ENCODE results near the gene S100G.

The S100G gene

DNA sequence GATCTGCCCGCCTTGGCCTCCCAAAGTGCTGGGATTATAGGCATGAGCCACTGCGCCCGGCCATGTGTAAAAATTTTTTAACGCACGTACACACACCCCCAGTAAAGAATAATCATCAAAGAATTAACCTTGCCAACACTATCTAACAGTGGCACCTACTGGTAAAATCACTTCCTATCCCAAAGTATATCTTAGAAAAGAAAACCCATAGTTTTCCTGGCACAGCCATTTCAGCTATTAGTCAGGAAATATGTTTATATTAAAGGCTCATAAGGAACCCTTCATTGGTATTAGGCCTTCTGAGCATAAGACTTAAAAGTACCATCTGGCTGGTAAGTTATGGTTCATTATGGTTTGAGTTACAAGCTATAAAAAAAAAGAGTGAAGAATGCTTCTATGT lies 14.1 kb downstream of the S100G start:
- no peak overlapping the region for H3K4me3 ChIP-seq (ENCODE audit: insufficient read depth, low read depth, low read length, poor library complexity, severe bottlenecking)
- no peak overlapping the region for H3K27ac ChIP-seq (ENCODE audit: insufficient read depth, low read length, poor library complexity, severe bottlenecking)
- H3K9me3 ChIP-seq (ENCODE audit: control insufficient read depth, low read length) = no peaks in the 10 kb centered on the region
- no peaks in the 10 kb centered on the region for H3K27me3 ChIP-seq (replicated peaks; ENCODE audit: control insufficient read depth, insufficient read depth, low read length, poor library complexity, severe bottlenecking)
- no peaks in the 10 kb centered on the region for H3K36me3 ChIP-seq (ENCODE audit: control insufficient read depth, insufficient read depth, low read length)
- DNase-seq = no peak
- no peaks in the 10 kb centered on the region for H3K4me1 ChIP-seq (ENCODE audit: control insufficient read depth, insufficient read depth, low read length, poor library complexity, severe bottlenecking)

DNA sequence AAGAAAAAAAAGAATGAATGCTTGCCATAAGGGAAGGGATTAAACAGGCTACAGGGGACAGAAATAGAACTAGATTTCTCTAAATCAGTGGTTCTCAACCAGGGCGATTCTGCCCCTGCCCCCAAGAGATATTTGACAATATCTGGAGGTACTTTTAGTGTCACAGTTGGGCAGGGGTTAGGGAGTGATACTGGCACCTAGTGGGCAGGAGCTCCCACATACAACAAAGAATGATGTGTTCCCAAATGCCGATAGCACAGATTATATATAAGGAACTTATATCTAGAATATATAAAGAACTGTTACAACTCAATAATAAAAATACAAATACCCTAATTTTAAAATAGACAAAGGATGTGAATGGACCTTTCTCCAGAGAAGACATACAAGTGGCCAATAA lies 14.7 kb downstream of the S100G start:
- H3K9me3 ChIP-seq (ENCODE audit: control insufficient read depth, low read length) = no peaks in the 10 kb centered on the region
- no peaks in the 10 kb centered on the region for H3K27me3 ChIP-seq (replicated peaks; ENCODE audit: control insufficient read depth, insufficient read depth, low read length, poor library complexity, severe bottlenecking)
- DNase-seq = no peak
- no peaks in the 10 kb centered on the region for H3K36me3 ChIP-seq (ENCODE audit: control insufficient read depth, insufficient read depth, low read length)
- H3K4me3 ChIP-seq (ENCODE audit: insufficient read depth, low read depth, low read length, poor library complexity, severe bottlenecking) = no peak overlapping the region
- no peak overlapping the region for H3K27ac ChIP-seq (ENCODE audit: insufficient read depth, low read length, poor library complexity, severe bottlenecking)
- H3K4me1 ChIP-seq (ENCODE audit: control insufficient read depth, insufficient read depth, low read length, poor library complexity, severe bottlenecking) = no peaks in the 10 kb centered on the region

DNA sequence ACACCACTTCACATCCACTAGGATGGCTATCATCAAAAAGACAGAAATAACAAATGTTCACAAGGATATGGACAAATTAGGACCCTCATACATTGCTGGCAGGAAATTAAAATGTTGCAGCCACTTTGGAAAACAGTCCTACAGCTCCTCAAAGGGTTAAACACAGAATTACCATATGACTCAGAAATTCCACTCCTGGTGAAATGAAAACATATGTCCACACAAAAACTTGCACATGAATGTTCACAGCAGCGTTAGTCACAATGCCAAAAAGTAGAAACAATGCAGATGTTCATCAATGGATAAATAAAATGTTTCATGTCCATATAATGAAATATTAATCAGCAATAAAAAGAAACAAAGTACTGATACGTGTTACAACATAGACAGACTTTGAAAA lies 15.1 kb downstream of the S100G start:
- no peak for DNase-seq
- Histone ChIP-seq H3K9me3 (ENCODE audit: control insufficient read depth, low read length) (no peaks in the 10 kb centered on the region), H3K27me3 (replicated peaks; ENCODE audit: control insufficient read depth, insufficient read depth, low read length, poor library complexity, severe bottlenecking) (no peaks in the 10 kb centered on the region), H3K4me3 (ENCODE audit: insufficient read depth, low read depth, low read length, poor library complexity, severe bottlenecking) (no peak overlapping the region), H3K4me1 (ENCODE audit: control insufficient read depth, insufficient read depth, low read length, poor library complexity, severe bottlenecking) (no peaks in the 10 kb centered on the region), H3K36me3 (ENCODE audit: control insufficient read depth, insufficient read depth, low read length) (no peaks in the 10 kb centered on the region), H3K27ac (ENCODE audit: insufficient read depth, low read length, poor library complexity, severe bottlenecking) (no peak overlapping the region)

DNA sequence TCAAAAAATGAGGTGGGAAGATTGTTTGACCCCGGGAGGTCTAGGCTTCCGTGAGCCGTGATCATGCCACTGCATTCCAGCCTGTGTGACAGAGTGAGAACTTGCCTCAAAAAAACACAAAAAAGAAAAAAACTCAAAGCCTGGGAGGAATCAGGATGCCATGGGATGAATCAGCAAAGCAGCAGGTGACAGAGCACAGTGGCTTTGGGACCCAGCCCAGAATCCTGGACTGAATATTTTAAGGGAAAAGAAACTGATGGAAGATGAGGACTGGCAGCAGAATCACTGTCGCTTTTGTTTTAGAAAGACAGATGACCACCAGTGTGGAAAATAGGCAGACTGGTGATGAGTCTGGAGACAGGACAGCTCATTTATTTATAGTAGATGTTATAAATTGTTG lies 16.6 kb downstream of the S100G start:
- Histone ChIP-seq H3K4me3 (ENCODE audit: insufficient read depth, low read depth, low read length, poor library complexity, severe bottlenecking) (no peak overlapping the region), H3K9me3 (ENCODE audit: control insufficient read depth, low read length) (no peaks in the 10 kb centered on the region), H3K27ac (ENCODE audit: insufficient read depth, low read length, poor library complexity, severe bottlenecking) (no peak overlapping the region), H3K27me3 (replicated peaks; ENCODE audit: control insufficient read depth, insufficient read depth, low read length, poor library complexity, severe bottlenecking) (no peaks in the 10 kb centered on the region), H3K36me3 (ENCODE audit: control insufficient read depth, insufficient read depth, low read length) (no peaks in the 10 kb centered on the region), H3K4me1 (ENCODE audit: control insufficient read depth, insufficient read depth, low read length, poor library complexity, severe bottlenecking) (no peaks in the 10 kb centered on the region)
- no peak for DNase-seq

DNA sequence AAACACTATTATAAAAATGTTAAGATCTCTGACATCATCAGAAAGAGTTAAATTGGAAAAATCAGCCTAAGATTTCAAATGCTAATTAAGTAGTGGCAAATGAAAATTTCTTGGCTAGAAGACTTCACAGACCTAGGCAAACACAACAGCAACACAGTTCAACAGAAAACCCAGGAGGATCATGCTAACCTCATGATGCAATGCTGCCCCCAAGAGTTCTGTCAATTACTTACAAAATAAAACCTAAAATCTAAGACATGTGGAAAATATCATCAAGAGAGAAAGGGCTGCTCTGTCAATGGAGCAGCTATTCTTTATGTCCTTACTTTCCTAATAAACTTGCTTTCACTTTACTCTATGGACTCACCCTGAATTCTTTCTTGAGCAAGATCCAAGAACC lies 21.0 kb downstream of the S100G start:
- Histone ChIP-seq H3K4me3 (ENCODE audit: insufficient read depth, low read depth, low read length, poor library complexity, severe bottlenecking) (no peak overlapping the region), H3K27ac (ENCODE audit: insufficient read depth, low read length, poor library complexity, severe bottlenecking) (no peak overlapping the region), H3K36me3 (ENCODE audit: control insufficient read depth, insufficient read depth, low read length) (no peaks in the 10 kb centered on the region), H3K4me1 (ENCODE audit: control insufficient read depth, insufficient read depth, low read length, poor library complexity, severe bottlenecking) (no peaks in the 10 kb centered on the region), H3K27me3 (replicated peaks; ENCODE audit: control insufficient read depth, insufficient read depth, low read length, poor library complexity, severe bottlenecking) (no peaks in the 10 kb centered on the region), H3K9me3 (ENCODE audit: control insufficient read depth, low read length) (no peaks in the 10 kb centered on the region)
- peak in 1 of 3 donors; percentile 0 for DNase-seq

DNA sequence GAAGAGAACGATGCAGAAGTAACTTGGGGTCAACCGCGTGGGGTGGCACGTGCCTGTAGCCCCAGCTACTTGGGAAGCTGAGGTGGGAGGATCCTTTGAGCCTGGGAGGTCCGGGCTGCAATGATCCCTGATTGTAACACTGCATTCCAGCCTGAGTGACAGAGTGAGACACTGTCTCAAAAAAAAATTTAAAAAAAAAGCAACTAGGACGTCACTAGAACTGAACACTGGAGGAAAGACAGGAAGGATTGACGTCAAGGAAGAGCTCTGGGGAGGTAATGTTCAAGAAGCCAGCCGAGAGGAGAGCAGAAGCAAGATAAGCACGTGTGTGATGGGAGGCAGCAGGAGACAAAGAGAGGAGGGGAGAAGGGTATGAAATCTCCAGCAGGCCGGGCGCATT lies 28.7 kb downstream of the S100G start:
- no peaks in the 10 kb centered on the region for H3K27me3 ChIP-seq (replicated peaks; ENCODE audit: control insufficient read depth, insufficient read depth, low read length, poor library complexity, severe bottlenecking)
- no peaks in the 10 kb centered on the region for H3K9me3 ChIP-seq (ENCODE audit: control insufficient read depth, low read length)
- no peak for DNase-seq
- no peaks in the 10 kb centered on the region for H3K36me3 ChIP-seq (ENCODE audit: control insufficient read depth, insufficient read depth, low read length)
- H3K4me3 ChIP-seq (ENCODE audit: insufficient read depth, low read depth, low read length, poor library complexity, severe bottlenecking) = no peak overlapping the region
- H3K4me1 ChIP-seq (ENCODE audit: control insufficient read depth, insufficient read depth, low read length, poor library complexity, severe bottlenecking) = no peaks in the 10 kb centered on the region
- H3K27ac ChIP-seq (ENCODE audit: insufficient read depth, low read length, poor library complexity, severe bottlenecking) = no peak overlapping the region

DNA sequence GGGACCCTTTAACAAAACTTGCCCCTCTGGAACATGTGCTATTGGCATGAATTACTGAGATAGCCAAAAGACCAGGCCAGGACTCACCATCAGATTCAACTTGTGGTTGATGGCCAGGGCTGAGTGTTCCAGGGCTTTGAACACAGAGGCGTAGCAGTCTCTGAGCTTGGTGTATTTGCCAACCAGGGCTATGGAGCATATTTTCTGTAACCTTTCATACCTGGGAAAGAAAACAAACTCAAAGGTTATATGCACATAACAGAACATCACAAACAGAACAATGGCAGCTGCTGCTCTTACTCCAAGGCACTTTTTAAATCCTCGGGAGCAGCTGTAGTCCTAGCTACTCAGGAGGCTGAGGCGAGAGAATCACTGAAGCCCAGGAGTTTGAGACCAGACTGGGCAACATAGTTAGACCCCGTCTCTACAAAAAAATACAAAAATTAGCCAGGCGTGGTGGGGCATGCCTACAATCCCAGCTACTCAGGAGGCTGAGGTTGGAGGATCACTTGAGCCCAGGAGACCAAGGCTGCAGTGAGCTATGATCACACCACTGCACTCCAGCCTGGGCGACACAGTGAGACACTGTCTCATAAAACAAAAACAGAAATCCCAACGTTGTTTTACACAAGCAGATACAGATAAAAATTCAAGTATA lies 33.2 kb downstream of the S100G start:
- Histone ChIP-seq H3K27me3 (replicated peaks; ENCODE audit: control insufficient read depth, insufficient read depth, low read length, poor library complexity, severe bottlenecking) (no peaks in the 10 kb centered on the region), H3K9me3 (ENCODE audit: control insufficient read depth, low read length) (no peaks in the 10 kb centered on the region), H3K4me3 (ENCODE audit: insufficient read depth, low read depth, low read length, poor library complexity, severe bottlenecking) (no peak overlapping the region), H3K27ac (ENCODE audit: insufficient read depth, low read length, poor library complexity, severe bottlenecking) (no peak overlapping the region), H3K36me3 (ENCODE audit: control insufficient read depth, insufficient read depth, low read length) (no peaks in the 10 kb centered on the region), H3K4me1 (ENCODE audit: control insufficient read depth, insufficient read depth, low read length, poor library complexity, severe bottlenecking) (no peaks in the 10 kb centered on the region)
- DNase-seq = no peak

DNA sequence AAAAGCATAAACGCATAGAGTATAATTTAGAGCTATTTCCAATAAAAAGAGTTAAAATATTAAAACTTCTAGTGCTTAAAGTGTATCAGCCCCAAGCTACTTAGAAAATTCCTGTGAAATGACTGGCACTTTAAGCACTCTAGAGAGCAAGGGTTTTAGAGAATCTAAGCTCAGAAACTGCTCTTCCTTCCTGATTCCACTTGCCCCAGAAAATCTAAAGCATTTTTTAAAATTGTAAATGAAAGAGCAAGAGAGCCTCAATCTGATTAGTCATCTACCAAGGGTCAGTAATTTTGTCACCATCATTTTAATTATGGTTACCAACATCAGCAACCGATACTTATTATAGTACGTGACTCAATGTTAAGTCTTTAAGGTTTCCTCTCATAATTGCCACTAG lies 37.6 kb downstream of the S100G start:
- Histone ChIP-seq H3K4me3 (ENCODE audit: insufficient read depth, low read depth, low read length, poor library complexity, severe bottlenecking) (no peak overlapping the region), H3K36me3 (ENCODE audit: control insufficient read depth, insufficient read depth, low read length) (peaks cover 4% of the 10 kb centered on the region), H3K9me3 (ENCODE audit: control insufficient read depth, low read length) (no peaks in the 10 kb centered on the region), H3K27ac (ENCODE audit: insufficient read depth, low read length, poor library complexity, severe bottlenecking) (no peak overlapping the region), H3K27me3 (replicated peaks; ENCODE audit: control insufficient read depth, insufficient read depth, low read length, poor library complexity, severe bottlenecking) (no peaks in the 10 kb centered on the region), H3K4me1 (ENCODE audit: control insufficient read depth, insufficient read depth, low read length, poor library complexity, severe bottlenecking) (no peaks in the 10 kb centered on the region)
- DNase-seq = no peak

DNA sequence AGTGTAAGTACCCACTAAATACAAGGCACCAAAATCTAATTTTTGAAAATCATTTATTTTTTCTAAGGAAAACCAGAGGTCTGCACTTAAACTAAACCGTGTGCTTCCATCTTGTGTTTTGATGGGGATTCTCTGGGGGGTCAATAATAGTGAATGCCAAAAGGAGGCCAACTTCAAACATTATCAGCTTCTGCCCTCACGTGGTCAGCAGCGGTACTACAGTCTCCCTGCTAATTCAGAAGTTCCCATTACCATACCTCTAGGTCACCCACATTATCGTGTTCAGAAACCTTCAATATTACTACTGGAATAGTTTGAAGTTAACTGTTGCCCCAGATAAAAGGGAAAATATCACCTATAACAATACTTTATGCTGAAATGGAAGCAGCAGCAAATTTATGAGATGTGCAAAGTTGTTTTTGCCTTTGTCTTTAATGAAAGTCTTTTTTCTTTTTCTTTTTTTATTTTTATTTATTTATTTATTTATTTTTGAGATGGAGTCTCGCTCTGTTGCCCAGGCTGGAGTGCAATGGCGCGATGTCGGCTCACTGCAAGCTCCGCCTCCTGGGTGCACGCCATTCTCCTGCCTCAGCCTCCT lies 45.2 kb downstream of the S100G start:
- no peaks in the 10 kb centered on the region for H3K27me3 ChIP-seq (replicated peaks; ENCODE audit: control insufficient read depth, insufficient read depth, low read length, poor library complexity, severe bottlenecking)
- no peak overlapping the region for H3K27ac ChIP-seq (ENCODE audit: insufficient read depth, low read length, poor library complexity, severe bottlenecking)
- H3K36me3 ChIP-seq (ENCODE audit: control insufficient read depth, insufficient read depth, low read length) = peaks cover 4% of the 10 kb centered on the region
- H3K4me1 ChIP-seq (ENCODE audit: control insufficient read depth, insufficient read depth, low read length, poor library complexity, severe bottlenecking) = no peaks in the 10 kb centered on the region
- no peak overlapping the region for H3K4me3 ChIP-seq (ENCODE audit: insufficient read depth, low read depth, low read length, poor library complexity, severe bottlenecking)
- no peaks in the 10 kb centered on the region for H3K9me3 ChIP-seq (ENCODE audit: control insufficient read depth, low read length)
- DNase-seq = peak; percentile 8 to 45 (median 43)

DNA sequence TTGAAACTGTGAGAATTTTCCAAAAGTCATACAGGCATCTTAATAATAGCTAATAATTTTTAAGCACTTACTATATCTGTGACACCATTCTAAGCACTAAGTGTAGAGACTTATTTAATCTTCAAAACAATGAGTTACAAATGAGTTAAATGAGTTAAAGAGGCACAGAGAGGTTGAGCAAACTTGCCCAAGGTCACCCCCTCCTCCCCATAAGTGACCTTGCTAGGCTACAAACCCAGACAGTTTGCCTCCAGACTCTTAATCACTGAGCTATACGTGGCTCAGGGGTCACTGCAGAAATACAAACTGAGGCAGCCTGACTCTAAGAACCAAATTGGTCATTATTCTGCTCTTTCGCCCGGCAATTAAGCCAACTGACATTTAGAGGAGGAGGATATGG lies 47.0 kb downstream of the S100G start:
- no peaks in the 10 kb centered on the region for H3K27me3 ChIP-seq (replicated peaks; ENCODE audit: control insufficient read depth, insufficient read depth, low read length, poor library complexity, severe bottlenecking)
- H3K9me3 ChIP-seq (ENCODE audit: control insufficient read depth, low read length) = no peaks in the 10 kb centered on the region
- no peaks in the 10 kb centered on the region for H3K36me3 ChIP-seq (ENCODE audit: control insufficient read depth, insufficient read depth, low read length)
- H3K4me3 ChIP-seq (ENCODE audit: insufficient read depth, low read depth, low read length, poor library complexity, severe bottlenecking) = no peak overlapping the region
- no peak for DNase-seq
- H3K4me1 ChIP-seq (ENCODE audit: control insufficient read depth, insufficient read depth, low read length, poor library complexity, severe bottlenecking) = no peaks in the 10 kb centered on the region
- H3K27ac ChIP-seq (ENCODE audit: insufficient read depth, low read length, poor library complexity, severe bottlenecking) = no peak overlapping the region

Data from effector memory CD4-positive, alpha-beta T cell (primary cell).